Psoas muscle (tissue), 8 donors: ENCODE measurements around the gene HOATZ. TPM values are rescaled to one million over a fixed set of nuclear protein-coding genes. Genes with fewer than 3 reads are reported as not detected.
A peak's percentile ranks its signal among the peaks of the same experiment; 100 is the strongest.

Experiments
- ATAC-seq, 4 donors: fragments of 200-7000 bp; cut with Tn5 transposase; one replicate each; pipeline ENCODE4 v1.9.1; 2020; ENCODE audit warnings: moderate library complexity in 3 of 4, mild to moderate bottlenecking in 2 of 4
- DNase-seq, 2 donors: peaks; one replicate each; pipeline ENCODE4 v3.0.0-alpha.2; 2020
- H3K27ac ChIP-seq: fragments of 200-600 bp; one replicate; pipeline ENCODE4 v1.8.0; 2022
- H3K27me3 ChIP-seq, 3 donors: fragments of 200-600 bp in 1 of 3; one replicate each; pipeline versions ENCODE4 v1.6.1 to v1.8.0; 2013 to 2022; ENCODE audit warnings: low read length in 2 of 3, mild to moderate bottlenecking in 2 of 3, moderate library complexity in 1 of 3; ENCODE audit not compliant: insufficient read depth in 3 of 3
- H3K36me3 ChIP-seq, 2 donors: fragments of 200-600 bp in 1 of 2; one replicate each; pipeline versions ENCODE4 v1.6.1 to v1.8.0; 2013 to 2022; ENCODE audit warnings: low read depth in 1 of 2, mild to moderate bottlenecking in 1 of 2, moderate library complexity in 1 of 2; ENCODE audit not compliant: insufficient read depth in 1 of 2
- H3K4me1 ChIP-seq: fragments of 200-600 bp; one replicate; pipeline ENCODE4 v1.8.0; 2022
- H3K4me3 ChIP-seq: fragments of 200-600 bp; one replicate; pipeline ENCODE4 v1.8.0; 2022; ENCODE audit warnings: mild to moderate bottlenecking
- H3K9me3 ChIP-seq: fragments of 200-600 bp; one replicate; pipeline ENCODE4 v1.8.0; 2022
- WGBS, 3 donors: extraction: QIAGEN DNeasy Blood & Tissue Kit; methylation state at CpG; one replicate each; pipeline versions ENCODE4 v1.1.6 to v1.1.7; 2013; 5-methylcytosine and 5-hydroxymethylcytosine counted together
- intact Hi-C, 2 donors: fragments of 100-400 bp; cut with DNase I; formaldehyde crosslinking; loops; one replicate each; pipeline versions ENCODE4 v1.11.0 to v1.14.2; 2022
- polyA plus RNA-seq, 3 donors: library from polyadenylated mRNA; stranded (reverse); fragments of 200-250 nt; gene quantifications; one replicate each; pipeline ENCODE4 v1.2.3, GENCODE V29; 2013
- total RNA-seq, 4 donors: library from RNA; stranded (reverse); fragmentation: NEBNext Ultra II Directional in 2 of 4; extraction: Animal tissue kit (Norgen Biotek cat#: 25700) in 2 of 4; gene quantifications; one replicate each; pipeline versions ENCODE4 v1.2.1 to v1.2.4, GENCODE V29; 2021 to 2023
- TF ChIP-seq, protein P1 (sequence below): fragments of 200-600 bp; IDR thresholded peaks from one replicate; pipeline ENCODE4 v1.8.0; 2022; ENCODE audit warnings: antibody characterized with exemption
- donor health status: healthy with polysubstance abuse.
- donor health status: DM: no; HTN: no; CAD: no; lungs with moderate emphysema.
- donor health status: Bipolar disorder and iron deficiency.
- donor health status: healthy.
- donor health status: DM: yes; HTN: yes; CAD: no.
- donor health status: DM: no; HTN: no; CAD: no.
- donor health status: DM: no; HTN: no; CAD: no.
- donor health status: DM: yes; HTN: yes; CAD: no.

Gene HOATZ
- total and polyA plus RNA-seq, 7 donors, result not detected

- 90 to 94% (median 93%) methylated on average over 1 of the region's 1 CpG for WGBS, 3 donors
- intact Hi-C loops, result no loop called here
- no peaks in the 10 kb centered on the region for H3K9me3 ChIP-seq
- no peaks in the 10 kb centered on the region for H3K36me3 ChIP-seq
- no peaks in the 10 kb centered on the region for H3K4me1 ChIP-seq
- no peaks in the 10 kb centered on the region for H3K27me3 ChIP-seq
- ATAC-seq (no peak), DNase-seq (no peak)
- TF ChIP-seq, protein P1, sequence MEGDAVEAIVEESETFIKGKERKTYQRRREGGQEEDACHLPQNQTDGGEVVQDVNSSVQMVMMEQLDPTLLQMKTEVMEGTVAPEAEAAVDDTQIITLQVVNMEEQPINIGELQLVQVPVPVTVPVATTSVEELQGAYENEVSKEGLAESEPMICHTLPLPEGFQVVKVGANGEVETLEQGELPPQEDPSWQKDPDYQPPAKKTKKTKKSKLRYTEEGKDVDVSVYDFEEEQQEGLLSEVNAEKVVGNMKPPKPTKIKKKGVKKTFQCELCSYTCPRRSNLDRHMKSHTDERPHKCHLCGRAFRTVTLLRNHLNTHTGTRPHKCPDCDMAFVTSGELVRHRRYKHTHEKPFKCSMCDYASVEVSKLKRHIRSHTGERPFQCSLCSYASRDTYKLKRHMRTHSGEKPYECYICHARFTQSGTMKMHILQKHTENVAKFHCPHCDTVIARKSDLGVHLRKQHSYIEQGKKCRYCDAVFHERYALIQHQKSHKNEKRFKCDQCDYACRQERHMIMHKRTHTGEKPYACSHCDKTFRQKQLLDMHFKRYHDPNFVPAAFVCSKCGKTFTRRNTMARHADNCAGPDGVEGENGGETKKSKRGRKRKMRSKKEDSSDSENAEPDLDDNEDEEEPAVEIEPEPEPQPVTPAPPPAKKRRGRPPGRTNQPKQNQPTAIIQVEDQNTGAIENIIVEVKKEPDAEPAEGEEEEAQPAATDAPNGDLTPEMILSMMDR, result no peak
- H3K4me3 ChIP-seq, result no peak overlapping the region
- no peak overlapping the region for H3K27ac ChIP-seq
Observed at GRCh38 chr11:111527279-111527678, 12.7 kb downstream of the HOATZ start.

- 48 to 61% (median 59%) methylated on average over 1 of the region's 1 CpG for WGBS, 3 donors
- Histone ChIP-seq H3K4me3 (no peak overlapping the region), H3K27me3 (no peaks in the 10 kb centered on the region), H3K27ac (no peak overlapping the region), H3K9me3 (no peaks in the 10 kb centered on the region), H3K36me3 (no peaks in the 10 kb centered on the region), H3K4me1 (no peaks in the 10 kb centered on the region)
- ATAC-seq, result no peak
- TF ChIP-seq, protein P1, result no peak
- intact Hi-C loops, result no loop called here
- DNase-seq, result no peak
Observed at GRCh38 chr11:111528557-111528956, 14.0 kb downstream of the HOATZ start.

DNA sequence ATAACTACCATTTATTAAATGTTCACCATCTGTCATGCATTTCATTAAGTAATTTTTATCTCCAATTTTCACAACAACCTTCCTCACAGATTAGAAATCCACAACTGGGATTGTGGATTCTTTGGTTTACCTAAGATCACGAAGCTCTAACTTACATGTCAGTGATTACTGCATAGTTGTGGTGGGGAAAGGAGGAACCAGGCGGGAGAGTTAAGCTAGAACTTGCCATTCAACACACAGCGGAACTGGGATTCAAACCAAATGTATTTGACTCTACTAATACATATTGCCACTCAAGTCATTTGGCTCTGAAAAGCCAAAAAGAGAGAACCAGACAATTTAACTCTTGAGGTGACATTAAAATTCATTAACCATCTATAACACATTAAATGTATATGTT is 15.5 kb downstream of the HOATZ start:
- H3K4me1 ChIP-seq, result no peaks in the 10 kb centered on the region
- ATAC-seq (no peak), DNase-seq (no peak)
- no peaks in the 10 kb centered on the region for H3K9me3 ChIP-seq
- WGBS, 3 donors, result 78 to 86% (median 83%) methylated on average over 3 of the region's 3 CpGs
- no peak overlapping the region for H3K27ac ChIP-seq
- no peaks in the 10 kb centered on the region for H3K36me3 ChIP-seq
- intact Hi-C loops, result no loop called here
- TF ChIP-seq, protein P1, result no peak
- H3K4me3 ChIP-seq, result no peak overlapping the region
- H3K27me3 ChIP-seq, result no peaks in the 10 kb centered on the region

- H3K4me3 ChIP-seq, result no peak overlapping the region
- no peaks in the 10 kb centered on the region for H3K27me3 ChIP-seq
- no peaks in the 10 kb centered on the region for H3K36me3 ChIP-seq
- H3K27ac ChIP-seq, result no peak overlapping the region
- no peak for DNase-seq
- H3K4me1 ChIP-seq, result no peaks in the 10 kb centered on the region
- TF ChIP-seq, protein P1, result no peak
- intact Hi-C loops, result no loop called here
- ATAC-seq, result no peak
- H3K9me3 ChIP-seq, result no peaks in the 10 kb centered on the region
Observed at GRCh38 chr11:111531136-111531535, 16.6 kb downstream of the HOATZ start.

GRCh38 chr11:111531687-111532364 is 17.2 kb downstream of the HOATZ start:
- Histone ChIP-seq H3K27ac (no peak overlapping the region), H3K4me1 (no peaks in the 10 kb centered on the region), H3K36me3 (no peaks in the 10 kb centered on the region), H3K4me3 (no peak overlapping the region), H3K9me3 (no peaks in the 10 kb centered on the region), H3K27me3 (no peaks in the 10 kb centered on the region)
- no peak for DNase-seq
- TF ChIP-seq, protein P1, result no peak
- 72 to 87% (median 79%) methylated on average over 9 of the region's 9 CpGs for WGBS, 3 donors
- intact Hi-C loops, result no loop called here
- ATAC-seq, result peak in 2 of 4 donors; percentile 38 to 53
